CD14-positive monocyte (primary cell): ENCODE results near the gene ATG9B. TPM values are rescaled to one million over a fixed set of nuclear protein-coding genes. Genes with fewer than 3 reads are reported as not detected.

Source experiments
- DNase-seq, 3 donors: peaks; one replicate each; pipeline ENCODE4 v3.0.0-alpha.2; 2011 to 2022
- H2AFZ ChIP-seq: 2 replicates; pipeline ENCODE4 v1.6.0; 2012; ENCODE audit warnings: mild to moderate bottlenecking, low read depth, low read length, inconsistent platforms; ENCODE audit not compliant: insufficient read depth, poor library complexity, severe bottlenecking
- H3K27ac ChIP-seq, 2 donors: 1 replicate in 1 of 2; 2 replicates in 1 of 2; pipeline ENCODE4 v1.5.1; 2012 to 2013; ENCODE audit warnings: low read length in 2 of 2, control low read depth in 1 of 2, inconsistent platforms in 1 of 2, low read depth in 1 of 2, mild to moderate bottlenecking in 1 of 2
- H3K27me3 ChIP-seq, 2 donors: one replicate each; pipeline versions ENCODE4 v1.6.0 to v1.6.1; 2011 to 2013; ENCODE audit warnings: low read length in 2 of 2; ENCODE audit not compliant: control insufficient read depth in 2 of 2, insufficient read depth in 2 of 2
- H3K36me3 ChIP-seq, 2 donors: replicated peaks in 1 of 2; 1 replicate in 1 of 2; 2 replicates in 1 of 2; pipeline versions ENCODE4 v1.5.1 to v1.6.1; 2012 to 2013; ENCODE audit warnings: low read length in 2 of 2, control low read depth in 1 of 2, inconsistent platforms in 1 of 2, mild to moderate bottlenecking in 1 of 2; ENCODE audit not compliant: insufficient read depth in 2 of 2, control insufficient read depth in 1 of 2
- H3K4me1 ChIP-seq, 2 donors: 1 replicate in 1 of 2; 2 replicates in 1 of 2; pipeline versions ENCODE4 v1.5.1 to v1.6.1; 2012 to 2013; ENCODE audit warnings: low read length in 2 of 2, control low read depth in 1 of 2, inconsistent platforms in 1 of 2, mild to moderate bottlenecking in 1 of 2, moderate library complexity in 1 of 2; ENCODE audit not compliant: insufficient read depth in 2 of 2, control insufficient read depth in 1 of 2
- H3K4me2 ChIP-seq: replicated peaks from 2 replicates; pipeline ENCODE3; 2012; ENCODE audit warnings: low read length, moderate library complexity, mild to moderate bottlenecking; ENCODE audit not compliant: poor library complexity, severe bottlenecking; ENCODE audit errors: extremely low read depth
- H3K4me3 ChIP-seq, 3 experiments: fragments of 200-600 bp in 1 of 3; sonication (generic) in 1 of 3; replicated peaks in 1 of 3; 1 replicate in 2 of 3; 2 replicates in 1 of 3; pipeline ENCODE4 v1.5.1; 2011 to 2013; ENCODE audit warnings: low read length in 3 of 3, mild to moderate bottlenecking in 3 of 3, control low read depth in 2 of 3, low read depth in 2 of 3, inconsistent platforms in 1 of 3, moderate library complexity in 1 of 3
- H3K79me2 ChIP-seq: 2 replicates; pipeline ENCODE4 v1.6.0; 2012; ENCODE audit warnings: mild to moderate bottlenecking, control low read depth, inconsistent platforms, low read length, moderate library complexity; ENCODE audit not compliant: insufficient read depth
- H3K9ac ChIP-seq: 2 replicates; pipeline ENCODE4 v1.6.0; 2017; ENCODE audit warnings: low read length, mild to moderate bottlenecking; ENCODE audit not compliant: insufficient read depth, poor library complexity, severe bottlenecking
- H3K9me3 ChIP-seq, 2 donors: replicated peaks in 1 of 2; 1 replicate in 1 of 2; 2 replicates in 1 of 2; pipeline versions ENCODE4 v1.5.1 to v1.6.1; 2012 to 2013; ENCODE audit warnings: low read length in 2 of 2, control low read depth in 1 of 2; ENCODE audit not compliant: control insufficient read depth in 1 of 2, insufficient read depth in 1 of 2
- H4K20me1 ChIP-seq: 2 replicates; pipeline ENCODE4 v1.6.0; 2012; ENCODE audit warnings: mild to moderate bottlenecking, low read length, control low read depth, moderate library complexity; ENCODE audit not compliant: insufficient read depth
- H3K27ac Mint-ChIP-seq, 7 donors: one replicate each; pipeline ENCODE4 v1.8.0; 2020; ENCODE audit warnings: mild to moderate bottlenecking in 7 of 7, mixed read lengths in 7 of 7, moderate library complexity in 6 of 7, inconsistent platforms in 2 of 7
- H3K27me3 Mint-ChIP-seq, 3 donors: one replicate each; pipeline ENCODE4 v1.8.0; 2021 to 2022; ENCODE audit warnings: low read depth in 3 of 3, mild to moderate bottlenecking in 3 of 3, mixed read lengths in 3 of 3, moderate library complexity in 3 of 3, inconsistent platforms in 1 of 3
- H3K36me3 Mint-ChIP-seq, 2 donors: one replicate each; pipeline ENCODE4 v1.8.0; 2020; ENCODE audit warnings: mixed read lengths in 2 of 2, inconsistent platforms in 1 of 2, mild to moderate bottlenecking in 1 of 2
- H3K4me1 Mint-ChIP-seq: one replicate; pipeline ENCODE4 v1.8.0; 2020; ENCODE audit warnings: mild to moderate bottlenecking, mixed read lengths
- H3K4me3 Mint-ChIP-seq, 2 donors: one replicate each; pipeline ENCODE4 v1.8.0; 2020; ENCODE audit warnings: mild to moderate bottlenecking in 2 of 2, mixed read lengths in 2 of 2, moderate library complexity in 1 of 2
- H3K9me3 Mint-ChIP-seq, 7 donors: one replicate each; pipeline ENCODE4 v1.8.0; 2020 to 2022; ENCODE audit warnings: mixed read lengths in 7 of 7, mild to moderate bottlenecking in 6 of 7, moderate library complexity in 6 of 7, inconsistent platforms in 2 of 7
- WGBS: methylation state at CpG from one replicate; pipeline ENCODE4 v1.1.5; 2013; ENCODE audit warnings: missing lambda C conversion rate; ENCODE audit not compliant: insufficient coverage; 5-methylcytosine and 5-hydroxymethylcytosine counted together
- intact Hi-C, 2 donors: fragments of 100-400 bp; cut with micrococcal nuclease; formaldehyde crosslinking; loops; one replicate each; pipeline versions ENCODE4 v1.15.0 to v1.15.1; 2023
- polyA plus RNA-seq, 3 donors: library from polyadenylated mRNA; depleted of rRNA in 1 of 3; unstranded in 2 of 3; stranded (reverse) in 1 of 3; fragments of 300-500 nt in 2 of 3; fragments of >200 nt in 1 of 3; fragmentation: Illumina TruSeq in 2 of 3; gene quantifications; 1 replicate in 2 of 3; 2 replicates in 1 of 3; pipeline ENCODE4 v1.2.3, GENCODE V29; 2012 to 2021
- TF ChIP-seq, protein P1 (sequence below): fragments of 200-600 bp; IDR thresholded peaks from one replicate; pipeline ENCODE4 v1.8.0; 2022; ENCODE audit warnings: antibody characterized with exemption, mild to moderate bottlenecking

ATG9B gene
- polyA plus RNA-seq, 3 donors: 0.21 to 0.30 TPM; not detected in 1

DNA sequence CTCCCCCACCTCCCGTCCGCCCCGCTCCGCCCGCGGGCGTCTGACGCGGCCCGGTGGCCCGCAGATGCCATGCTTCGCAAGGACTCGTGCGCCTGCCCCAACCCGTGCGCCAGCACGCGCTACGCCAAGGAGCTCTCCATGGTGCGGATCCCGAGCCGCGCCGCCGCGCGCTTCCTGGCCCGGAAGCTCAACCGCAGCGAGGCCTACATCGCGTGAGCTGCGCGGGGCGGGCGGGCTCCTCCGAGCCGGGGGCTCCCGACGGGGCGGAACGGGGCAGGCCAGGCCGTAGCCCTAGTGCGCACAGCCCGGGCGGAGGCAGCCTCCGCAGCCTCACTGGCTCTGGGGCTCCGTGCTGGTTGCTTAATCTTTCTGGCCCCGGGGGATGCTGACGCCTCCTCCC lies 26.8 kb upstream of the ATG9B start:
- H3K27ac Mint-ChIP-seq: no peak overlapping the region
- no peaks in the 10 kb centered on the region for H3K9me3 ChIP-seq
- H3K27me3 ChIP-seq: peaks cover 0 to 11% of the 10 kb centered on the region in 2 donors
- peaks cover 9 to 23% (median 11%) of the 10 kb centered on the region in 3 donors for H3K27me3 Mint-ChIP-seq
- H3K79me2 ChIP-seq: no peaks in the 10 kb centered on the region
- no peak overlapping the region for H3K9ac ChIP-seq
- H3K4me1 ChIP-seq: peaks cover 13 to 24% of the 10 kb centered on the region in 2 donors
- under 1% methylated on average over 48 of the region's 50 CpGs for WGBS
- H3K4me1 Mint-ChIP-seq: peaks cover 12% of the 10 kb centered on the region
- TF ChIP-seq, protein P1, sequence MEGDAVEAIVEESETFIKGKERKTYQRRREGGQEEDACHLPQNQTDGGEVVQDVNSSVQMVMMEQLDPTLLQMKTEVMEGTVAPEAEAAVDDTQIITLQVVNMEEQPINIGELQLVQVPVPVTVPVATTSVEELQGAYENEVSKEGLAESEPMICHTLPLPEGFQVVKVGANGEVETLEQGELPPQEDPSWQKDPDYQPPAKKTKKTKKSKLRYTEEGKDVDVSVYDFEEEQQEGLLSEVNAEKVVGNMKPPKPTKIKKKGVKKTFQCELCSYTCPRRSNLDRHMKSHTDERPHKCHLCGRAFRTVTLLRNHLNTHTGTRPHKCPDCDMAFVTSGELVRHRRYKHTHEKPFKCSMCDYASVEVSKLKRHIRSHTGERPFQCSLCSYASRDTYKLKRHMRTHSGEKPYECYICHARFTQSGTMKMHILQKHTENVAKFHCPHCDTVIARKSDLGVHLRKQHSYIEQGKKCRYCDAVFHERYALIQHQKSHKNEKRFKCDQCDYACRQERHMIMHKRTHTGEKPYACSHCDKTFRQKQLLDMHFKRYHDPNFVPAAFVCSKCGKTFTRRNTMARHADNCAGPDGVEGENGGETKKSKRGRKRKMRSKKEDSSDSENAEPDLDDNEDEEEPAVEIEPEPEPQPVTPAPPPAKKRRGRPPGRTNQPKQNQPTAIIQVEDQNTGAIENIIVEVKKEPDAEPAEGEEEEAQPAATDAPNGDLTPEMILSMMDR: no peak
- no peak overlapping the region for H3K4me3 ChIP-seq
- DNase-seq: peak; percentile 33 to 50 (median 36)
- peaks cover 14 to 20% of the 10 kb centered on the region in 2 donors for H3K36me3 Mint-ChIP-seq
- no peak overlapping the region for H3K27ac ChIP-seq
- H2AFZ ChIP-seq: no peak overlapping the region
- H3K9me3 Mint-ChIP-seq: peaks cover 0 to 2% (median 0%) of the 10 kb centered on the region in 7 donors
- H3K4me2 ChIP-seq: peak overlapping the region; percentile 19
- H3K36me3 ChIP-seq: no peaks in the 10 kb centered on the region
- no peak overlapping the region for H3K4me3 Mint-ChIP-seq
- intact Hi-C loops: no loop called here
- no peaks in the 10 kb centered on the region for H4K20me1 ChIP-seq

DNA sequence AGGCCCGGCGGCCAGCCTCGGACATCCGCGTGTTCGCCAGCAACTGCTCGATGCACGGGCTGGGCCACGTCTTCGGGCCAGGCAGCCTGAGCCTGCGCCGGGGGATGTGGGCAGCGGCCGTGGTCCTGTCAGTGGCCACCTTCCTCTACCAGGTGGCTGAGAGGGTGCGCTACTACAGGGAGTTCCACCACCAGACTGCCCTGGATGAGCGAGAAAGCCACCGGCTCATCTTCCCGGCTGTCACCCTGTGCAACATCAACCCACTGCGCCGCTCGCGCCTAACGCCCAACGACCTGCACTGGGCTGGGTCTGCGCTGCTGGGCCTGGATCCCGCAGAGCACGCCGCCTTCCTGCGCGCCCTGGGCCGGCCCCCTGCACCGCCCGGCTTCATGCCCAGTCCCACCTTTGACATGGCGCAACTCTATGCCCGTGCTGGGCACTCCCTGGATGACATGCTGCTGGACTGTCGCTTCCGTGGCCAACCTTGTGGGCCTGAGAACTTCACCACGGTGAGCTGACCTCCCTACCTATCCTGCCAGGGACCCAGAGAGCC lies 24.7 kb upstream of the ATG9B start:
- H4K20me1 ChIP-seq: no peaks in the 10 kb centered on the region
- H3K79me2 ChIP-seq: no peaks in the 10 kb centered on the region
- Mint-ChIP-seq H3K36me3 (peaks cover 11 to 23% of the 10 kb centered on the region in 2 donors), H3K9me3 (peaks cover 0 to 2% (median 0%) of the 10 kb centered on the region in 7 donors), H3K27ac (no peak overlapping the region), H3K27me3 (peaks cover 7 to 23% (median 11%) of the 10 kb centered on the region in 3 donors), H3K4me1 (peaks cover 12% of the 10 kb centered on the region), H3K4me3 (no peak overlapping the region)
- intact Hi-C loops: no loop called here
- H3K36me3 ChIP-seq: no peaks in the 10 kb centered on the region
- no peaks in the 10 kb centered on the region for H3K9me3 ChIP-seq
- TF ChIP-seq, protein P1: no peak
- H3K4me1 ChIP-seq: peaks cover 13 to 24% of the 10 kb centered on the region in 2 donors
- no peak overlapping the region for H3K27ac ChIP-seq
- WGBS: 95% methylated on average over 34 of the region's 38 CpGs
- no peak overlapping the region for H3K4me3 ChIP-seq
- peaks cover 0 to 11% of the 10 kb centered on the region in 2 donors for H3K27me3 ChIP-seq
- no peak overlapping the region for H3K4me2 ChIP-seq
- no peak for DNase-seq
- H3K9ac ChIP-seq: no peak overlapping the region
- H2AFZ ChIP-seq: no peak overlapping the region
